Endometrial microvascular endothelial cells (primary cell): ENCODE data around the gene RBM19. TPM values are rescaled to one million over a fixed set of nuclear protein-coding genes. Genes with fewer than 3 reads are reported as not detected.
"Not testable (repeated sequence)": the region's sequence is repeated elsewhere in the genome, so short reads cannot be mapped to it uniquely, and the experiment has no call there.

ENCODE experiments used
- in situ Hi-C: cut with HindIII; loops from 2 replicates; pipeline ENCODE4 v1.10.0; 2017; ENCODE audit warnings: low sequenced_read_pairs, low pct_unique_long_range_greater_than_20kb; ENCODE audit errors: inconsistent ontology term
- total RNA-seq: library from RNA; depleted of rRNA; stranded (reverse); fragments of >200 nt; gene quantifications from one replicate; pipeline ENCODE4 v1.2.3, GENCODE V29; 2015; ENCODE audit errors: inconsistent ontology term

Gene RBM19
- 30.6 TPM for total RNA-seq

- in situ Hi-C loops: no loop called here
Observed at GRCh38 chr12:113965951-113966797, at the start of gene RBM19. RBM19 (minus strand) TSS chr12:113966325; CDS start chr12:113966227, 98 bp downstream.

GRCh38 chr12:114015851-114016250 is 49.7 kb upstream of the RBM19 start:
- in situ Hi-C loops: no loop called here

GRCh38 chr12:114013575-114014345 is 47.6 kb upstream of the RBM19 start:
- in situ Hi-C loops: no loop called here

GRCh38 chr12:114012744-114013431 is 46.8 kb upstream of the RBM19 start:
- in situ Hi-C loops: no loop called here

GRCh38 chr12:114011711-114012110 is 45.6 kb upstream of the RBM19 start:
- in situ Hi-C loops: no loop called here

GRCh38 chr12:114006482-114007425 is 40.6 kb upstream of the RBM19 start:
- in situ Hi-C loops: no loop called here

- in situ Hi-C loops: no loop called here
Observed at GRCh38 chr12:114004402-114004801, 38.3 kb upstream of the RBM19 start.

GRCh38 chr12:114003286-114003685 is 37.2 kb upstream of the RBM19 start:
- in situ Hi-C loops: no loop called here

- in situ Hi-C loops: no loop called here
Observed at GRCh38 chr12:114001511-114002340, 35.6 kb upstream of the RBM19 start.

GRCh38 chr12:114000861-114001260 is 34.7 kb upstream of the RBM19 start:
- in situ Hi-C loops: no loop called here

GRCh38 chr12:114000261-114000660 is 34.1 kb upstream of the RBM19 start:
- in situ Hi-C loops: not testable (repeated sequence)

- in situ Hi-C loops: no loop called here
Observed at GRCh38 chr12:113997365-113997764, 31.2 kb upstream of the RBM19 start.

- in situ Hi-C loops: no loop called here
Observed at GRCh38 chr12:113996026-113996425, 29.9 kb upstream of the RBM19 start.

- in situ Hi-C loops: no loop called here
Observed at GRCh38 chr12:113994051-113994450, 27.9 kb upstream of the RBM19 start.

GRCh38 chr12:113992751-113993150 is 26.6 kb upstream of the RBM19 start:
- in situ Hi-C loops: not testable (repeated sequence)

GRCh38 chr12:113991224-113992044 is 25.3 kb upstream of the RBM19 start:
- in situ Hi-C loops: no loop called here
